ENCODE results near the gene LY6G6F.

GRCh38 chr6:31758281-31758680 is 51.6 kb downstream of the LY6G6F start:
- TF ChIP-seq POLR2A (IDR thresholded peaks at IDR 0.05) = no peak
- TF ChIP-seq CTCF (IDR thresholded peaks at IDR 0.05) = no peak
